H1 (cell line): ENCODE results near the gene RAB3D. TPM values are rescaled to one million over a fixed set of nuclear protein-coding genes. Genes with fewer than 3 reads are reported as not detected.

ENCODE experiments used
- BCL11A ChIP-seq, 2 experiments: IDR thresholded peaks; one replicate each; pipeline ENCODE4 v1.6.1; 2011; ENCODE audit warnings: low read depth in 2 of 2, low read length in 2 of 2, mild to moderate bottlenecking in 2 of 2
- CBX8 ChIP-seq: fragments of 300-800, 300-1000 bp; sonication (generic); IDR thresholded peaks from 2 replicates; pipeline ENCODE4 v1.7.1; 2016; ENCODE audit warnings: low read depth, low read length, borderline replicate concordance
- CHD1 ChIP-seq: IDR thresholded peaks from 2 replicates; pipeline ENCODE4 v1.6.1; 2012; ENCODE audit warnings: low read depth, low read length, improper control_type of control experiment
- HDAC2 ChIP-seq, 2 experiments: fragments of 300-600 bp in 1 of 2; sonication (generic) in 1 of 2; IDR thresholded peaks; 2 replicates each; pipeline ENCODE4 v1.6.1; 2011 to 2012; ENCODE audit warnings: low read depth in 2 of 2, low read length in 2 of 2, mild to moderate bottlenecking in 2 of 2, moderate library complexity in 2 of 2, borderline replicate concordance in 1 of 2, inconsistent platforms in 1 of 2
- JUND ChIP-seq: IDR thresholded peaks from 2 replicates; pipeline ENCODE4 v1.6.1; 2011; ENCODE audit warnings: mild to moderate bottlenecking, improper control_type of control experiment, low read length
- KDM1A ChIP-seq: fragments of 200-600, 300-600 bp; sonication (generic); IDR thresholded peaks from 2 replicates; pipeline ENCODE4 v1.7.1; 2016; ENCODE audit warnings: mild to moderate bottlenecking, low read length, borderline replicate concordance
- KDM5A ChIP-seq: fragments of 200-600 bp; IDR thresholded peaks from 2 replicates; pipeline ENCODE4 v1.7.1; 2012; ENCODE audit warnings: mild to moderate bottlenecking, low read length, inconsistent platforms, mixed read lengths
- MAFK ChIP-seq: IDR thresholded peaks from 2 replicates; pipeline ENCODE4 v1.6.1; 2012; ENCODE audit warnings: low read depth, mild to moderate bottlenecking, improper control_type of control experiment, low read length
- NANOG ChIP-seq: IDR thresholded peaks from 2 replicates; pipeline ENCODE4 v1.6.1; 2011; ENCODE audit warnings: low read length, low read depth, mild to moderate bottlenecking, inconsistent platforms; ENCODE audit not compliant: insufficient read depth, poor library complexity, severe bottlenecking
- NRF1 ChIP-seq: IDR thresholded peaks from 2 replicates; pipeline ENCODE4 v1.6.1; 2011; ENCODE audit warnings: mild to moderate bottlenecking, low read depth, low read length, improper control_type of control experiment
- RAD21 ChIP-seq, 2 experiments: IDR thresholded peaks in 1 of 2; conservative IDR thresholded peaks in 1 of 2; 2 replicates each; pipeline ENCODE4 v1.6.1; 2011; ENCODE audit warnings: low read depth in 2 of 2, low read length in 2 of 2, improper control_type of control experiment in 1 of 2, inconsistent platforms in 1 of 2, mild to moderate bottlenecking in 1 of 2, moderate library complexity in 1 of 2
- SIX5 ChIP-seq: IDR thresholded peaks from 2 replicates; pipeline ENCODE4 v1.6.1; 2011; ENCODE audit warnings: mild to moderate bottlenecking, low read depth, low read length
- SP4 ChIP-seq: IDR thresholded peaks from 2 replicates; pipeline ENCODE4 v1.6.1; 2012; ENCODE audit warnings: low read length, inconsistent platforms
- SRF ChIP-seq: IDR thresholded peaks from 2 replicates; pipeline ENCODE4 v1.6.1; 2011; ENCODE audit warnings: mild to moderate bottlenecking, low read depth, low read length, moderate library complexity
- TBP ChIP-seq: IDR thresholded peaks from 2 replicates; pipeline ENCODE4 v1.6.1; 2011; ENCODE audit warnings: low read depth, low read length, improper control_type of control experiment
- polyA plus RNA-seq, 7 experiments: library from polyadenylated mRNA; depleted of rRNA in 3 of 7; stranded (reverse) in 5 of 7; unstranded in 2 of 7; fragments of >200 nt in 5 of 7; fragments of 200-250 nt in 2 of 7; gene quantifications; 1 replicate in 5 of 7; 2 replicates in 1 of 7; 4 replicates in 1 of 7; pipeline versions ENCODE4 v1.2.1 to v1.2.3, GENCODE V29; 2011 to 2013; ENCODE audit warnings: missing spikeins in 2 of 7, mixed read lengths in 2 of 7
- total RNA-seq: library from RNA; stranded (reverse); fragmentation: NEBNext Ultra II Directional; extraction: Animal tissue kit (Norgen Biotek cat#: 25700); gene quantifications from 2 replicates; pipeline ENCODE4 v1.2.1, GENCODE V29; 2021

Gene RAB3D
- total and polyA plus RNA-seq, 2 of the 8 experiments (the other 6 are each of a cell fraction or from before 2014, with no cell fraction given): 17.8 to 23.8 TPM

DNA sequence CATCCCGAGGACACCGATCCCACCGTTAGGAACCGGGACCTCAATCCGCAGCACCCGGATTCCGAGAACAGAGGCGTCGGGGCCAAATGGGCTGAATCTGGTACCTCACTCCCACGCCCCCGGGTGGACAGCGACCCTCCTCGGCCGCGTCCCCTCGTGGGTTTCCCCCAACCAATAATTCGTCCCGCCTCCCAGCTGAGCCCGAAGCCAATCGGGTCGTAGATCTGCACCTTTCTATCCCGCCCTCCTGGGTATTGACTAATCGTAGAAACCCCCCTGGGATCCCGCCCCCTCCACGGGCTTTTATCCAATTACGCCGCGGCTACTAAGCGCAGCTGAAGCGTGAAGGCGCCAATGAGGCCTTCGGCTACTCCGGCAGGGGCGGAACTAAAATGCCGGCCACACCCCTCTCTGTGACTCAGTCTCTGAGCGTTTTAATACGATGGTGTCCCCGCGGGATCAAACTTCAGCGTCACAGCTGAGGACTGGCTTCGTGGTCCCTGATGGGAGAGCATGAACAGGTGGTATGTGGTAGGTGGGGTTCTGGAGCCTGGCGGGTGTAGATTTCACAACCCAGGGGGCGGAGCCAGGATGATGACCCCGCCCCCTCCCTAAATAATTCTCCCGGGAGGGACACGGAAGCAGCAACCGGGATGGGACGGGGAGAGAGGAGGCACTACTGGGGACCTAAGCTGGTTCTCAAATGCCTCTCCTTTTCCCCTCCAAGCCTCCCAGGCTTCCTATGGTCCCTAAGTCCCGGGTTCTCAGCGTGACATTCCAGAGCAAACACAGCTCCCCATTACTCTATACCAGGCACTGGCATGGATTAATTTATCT is 6.9 kb upstream of the RAB3D start, which contains the start of the genes CCDC159 and TMEM205 (continued):
- TF ChIP-seq SP4 (0 out of 2 replicates have a peak, but pooled peaks have one; percentile 47), NRF1 (no peak), CBX8 (no peak), NANOG (no peak), KDM5A (no peak), CHD1 (no peak), JUND (peak; percentile 66; the same call in 1 of the 2 replicates), TBP (peak; percentile 57), BCL11A (IDR thresholded peaks at IDR 0.05; ENCODE audit: low read depth in 2 of 2, low read length in 2 of 2) (no peak), HDAC2 (IDR thresholded peaks at IDR 0.05; ENCODE audit: borderline replicate concordance in 1 of 2, low read depth in 2 of 2, low read length in 2 of 2) (no peak; a peak in 1 of 4 replicates), MAFK (no peak), SRF (no peak), RAD21 (IDR thresholded peaks at IDR 0.05 in 1 of 2, conservative IDR thresholded peaks at IDR 0.05 in 1 of 2; ENCODE audit: low read depth in 2 of 2, low read length in 2 of 2) (no peak), SIX5 (no peak), KDM1A (no peak)
